D721Med (cell line): ENCODE measurements around the gene SLC46A3.
"Not testable (repeated sequence)": the region's sequence is repeated elsewhere in the genome, so short reads cannot be mapped to it uniquely, and the experiment has no call there.

Experiments used
- DNase-seq: peaks from one replicate; pipeline ENCODE4 v3.0.0; 2011; ENCODE audit warnings: low spot score; ENCODE audit not compliant: insufficient read length
- FAIRE-seq: peaks from 2 replicates; lab custom pipeline; 2011; peaks lifted over from hg19 to GRCh38; lab: Jason Lieb, UNC
- TF ChIP-seq, protein P1 (sequence below): IDR thresholded peaks from 2 replicates; pipeline ENCODE4 v1.5.1; 2012; ENCODE audit warnings: mild to moderate bottlenecking, control low read depth; ENCODE audit not compliant: insufficient read depth; ENCODE audit errors: missing control alignments

SLC46A3 gene

DNA sequence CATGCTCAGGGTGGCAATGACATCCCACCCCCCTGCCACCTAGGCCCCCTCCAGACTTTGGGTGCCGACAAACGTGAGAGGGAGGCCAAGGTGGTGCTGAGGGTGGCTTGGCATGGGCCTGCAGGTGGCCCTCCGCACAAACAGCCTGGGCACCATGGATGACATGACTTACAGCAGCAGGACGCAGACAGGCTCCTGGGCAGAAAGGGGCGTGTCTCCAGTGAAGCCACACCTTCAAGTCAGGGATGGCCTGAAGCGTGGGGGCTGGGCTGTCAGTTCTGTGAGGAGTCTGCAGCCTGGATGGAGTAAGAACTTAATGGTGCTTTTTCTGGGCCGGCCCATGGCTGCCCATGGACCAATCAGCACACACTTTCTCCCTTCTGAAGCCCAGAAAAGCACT, 34.5 kb downstream of the SLC46A3 start:
- TF ChIP-seq, protein P1, sequence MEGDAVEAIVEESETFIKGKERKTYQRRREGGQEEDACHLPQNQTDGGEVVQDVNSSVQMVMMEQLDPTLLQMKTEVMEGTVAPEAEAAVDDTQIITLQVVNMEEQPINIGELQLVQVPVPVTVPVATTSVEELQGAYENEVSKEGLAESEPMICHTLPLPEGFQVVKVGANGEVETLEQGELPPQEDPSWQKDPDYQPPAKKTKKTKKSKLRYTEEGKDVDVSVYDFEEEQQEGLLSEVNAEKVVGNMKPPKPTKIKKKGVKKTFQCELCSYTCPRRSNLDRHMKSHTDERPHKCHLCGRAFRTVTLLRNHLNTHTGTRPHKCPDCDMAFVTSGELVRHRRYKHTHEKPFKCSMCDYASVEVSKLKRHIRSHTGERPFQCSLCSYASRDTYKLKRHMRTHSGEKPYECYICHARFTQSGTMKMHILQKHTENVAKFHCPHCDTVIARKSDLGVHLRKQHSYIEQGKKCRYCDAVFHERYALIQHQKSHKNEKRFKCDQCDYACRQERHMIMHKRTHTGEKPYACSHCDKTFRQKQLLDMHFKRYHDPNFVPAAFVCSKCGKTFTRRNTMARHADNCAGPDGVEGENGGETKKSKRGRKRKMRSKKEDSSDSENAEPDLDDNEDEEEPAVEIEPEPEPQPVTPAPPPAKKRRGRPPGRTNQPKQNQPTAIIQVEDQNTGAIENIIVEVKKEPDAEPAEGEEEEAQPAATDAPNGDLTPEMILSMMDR = no peak
- DNase-seq (no peak), FAIRE-seq (no peak)

DNA sequence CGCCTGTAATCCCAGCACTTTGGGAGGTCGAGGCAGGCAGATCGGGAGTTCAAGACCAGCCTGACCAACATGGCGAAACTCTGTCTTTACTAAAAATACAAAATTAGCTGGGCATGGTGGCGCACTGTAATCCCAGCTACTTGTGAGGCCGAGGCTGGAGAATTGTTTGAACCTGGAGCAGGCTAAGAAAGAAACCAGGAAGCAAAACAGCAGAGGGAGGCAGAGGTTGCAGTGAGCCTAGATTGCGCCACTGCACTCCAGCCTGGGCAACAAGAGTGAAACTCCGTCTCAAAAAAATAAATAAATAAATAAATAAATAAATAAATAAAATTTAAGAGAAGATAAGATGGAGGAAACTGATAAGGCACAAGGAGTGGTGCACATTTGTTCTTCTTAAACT, 35.6 kb downstream of the SLC46A3 start:
- not testable (repeated sequence) for DNase-seq, FAIRE-seq

DNA sequence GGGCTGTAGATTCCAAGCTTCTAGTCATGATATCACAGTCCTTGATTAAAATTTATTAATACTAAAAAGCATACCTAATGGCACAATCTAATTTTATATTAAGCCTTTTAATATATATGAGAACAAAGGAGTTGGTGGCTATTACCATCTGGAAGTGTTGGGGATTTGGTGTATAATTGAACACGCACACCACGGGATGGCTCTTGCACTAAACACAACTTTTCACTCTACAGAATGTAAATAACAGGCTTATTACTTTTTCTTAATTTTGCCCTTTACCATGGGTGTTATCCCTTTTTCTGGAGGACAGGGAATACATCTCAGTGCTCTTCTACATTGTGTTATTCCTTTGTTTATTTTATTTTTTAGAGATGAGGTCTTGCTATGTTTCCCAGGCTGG, 38.2 kb downstream of the SLC46A3 start:
- DNase-seq (no peak), FAIRE-seq (no peak)
- TF ChIP-seq, protein P1 = no peak

DNA sequence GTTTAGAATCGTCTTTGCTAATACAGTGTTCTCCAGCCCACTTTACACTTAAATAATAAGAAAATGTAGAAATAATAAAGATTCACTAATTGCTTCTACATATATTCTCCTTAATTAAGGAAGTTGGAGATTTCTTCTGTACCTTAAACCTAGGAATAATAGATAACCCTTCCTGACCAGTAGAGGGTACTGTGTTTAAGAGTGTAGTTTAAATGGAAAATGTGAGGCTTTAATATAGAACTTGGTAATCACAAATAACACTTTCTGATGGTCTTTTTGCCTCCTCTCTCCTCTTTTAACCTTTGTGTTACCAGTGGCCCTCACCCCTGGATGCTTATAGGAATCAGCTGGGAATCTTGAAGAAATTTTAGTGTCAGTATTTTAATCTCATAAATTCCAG, 39.1 kb downstream of the SLC46A3 start:
- DNase-seq (no peak), FAIRE-seq (no peak)
- TF ChIP-seq, protein P1 = peak; percentile 19

GRCh38 chr13:28678809-28679208, 40.0 kb downstream of the SLC46A3 start:
- TF ChIP-seq, protein P1 = no peak
- DNase-seq = no peak
- FAIRE-seq = no peak

DNA sequence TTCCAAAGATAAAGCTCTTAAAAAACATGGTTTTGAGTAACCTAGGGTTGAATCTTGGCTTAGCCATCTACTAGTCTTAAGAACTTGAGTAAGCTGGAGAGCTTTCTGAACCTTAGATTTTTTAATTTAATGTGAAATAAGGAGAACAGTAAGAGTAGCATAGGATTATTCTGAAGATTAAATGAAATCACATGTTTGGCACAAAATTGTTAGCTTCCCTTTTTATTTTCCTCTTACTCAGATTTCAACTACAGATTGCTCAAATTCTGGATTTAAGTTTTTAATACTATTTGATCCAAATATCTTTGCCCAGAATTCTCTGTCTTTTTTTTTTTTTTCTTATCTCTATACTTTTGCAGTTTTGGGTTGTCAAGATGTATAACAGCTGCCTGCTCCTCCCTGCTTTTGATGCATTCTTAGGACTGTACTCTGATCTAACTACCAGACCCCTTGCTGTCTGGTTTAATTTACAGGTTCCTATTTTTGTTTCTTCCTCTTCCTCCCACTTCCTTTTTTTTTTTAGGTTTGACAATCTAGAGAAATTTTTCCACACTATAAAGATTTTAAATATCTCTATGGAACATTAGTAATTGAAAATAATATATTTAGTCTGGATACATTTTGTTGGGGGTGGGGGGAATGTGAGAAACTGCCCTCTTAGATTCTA, 47.5 kb downstream of the SLC46A3 start:
- TF ChIP-seq, protein P1 = no peak
- FAIRE-seq (no peak), DNase-seq (no peak)

GRCh38 chr13:28666897-28667488, 51.8 kb downstream of the SLC46A3 start:
- TF ChIP-seq, protein P1 = no peak
- FAIRE-seq (no peak), DNase-seq (no peak)

GRCh38 chr13:28659621-28659970, 59.2 kb downstream of the SLC46A3 start:
- no peak for DNase-seq
- FAIRE-seq = no peak
- TF ChIP-seq, protein P1 = no peak
